Suppressor macrophage (primary cell): ENCODE data around the gene ECE1.
"Not testable (repeated sequence)": the region's sequence is repeated elsewhere in the genome, so short reads cannot be mapped to it uniquely, and the experiment has no call there.

Experiments
- DNase-seq, 4 experiments: peaks; one replicate each; pipeline ENCODE4 v3.0.0-alpha.2; 2020 to 2022

The ECE1 gene

DNA sequence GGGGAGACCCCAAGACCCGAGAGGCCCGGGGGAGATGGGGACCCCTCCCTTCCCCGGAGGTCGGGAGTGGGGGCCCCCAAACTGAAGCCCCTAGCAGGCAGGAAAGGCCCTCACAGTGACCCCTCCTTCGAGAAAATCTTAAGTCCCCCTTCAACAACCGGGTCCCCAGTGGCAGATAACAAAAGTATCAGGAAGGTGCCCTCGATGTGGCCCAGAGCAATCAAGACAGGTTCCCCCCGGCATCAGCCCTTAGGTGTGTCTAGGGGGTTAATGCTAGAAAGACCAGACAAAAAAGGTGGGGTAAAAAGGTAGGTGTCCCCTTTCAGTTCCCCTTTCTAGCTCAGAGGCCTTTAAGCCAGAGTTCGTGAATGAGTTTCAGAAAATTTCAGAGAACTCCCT, 282 bp upstream of the ECE1 start:
- DNase-seq = peak in 2 of 4 experiments; percentile 17 to 21

DNA sequence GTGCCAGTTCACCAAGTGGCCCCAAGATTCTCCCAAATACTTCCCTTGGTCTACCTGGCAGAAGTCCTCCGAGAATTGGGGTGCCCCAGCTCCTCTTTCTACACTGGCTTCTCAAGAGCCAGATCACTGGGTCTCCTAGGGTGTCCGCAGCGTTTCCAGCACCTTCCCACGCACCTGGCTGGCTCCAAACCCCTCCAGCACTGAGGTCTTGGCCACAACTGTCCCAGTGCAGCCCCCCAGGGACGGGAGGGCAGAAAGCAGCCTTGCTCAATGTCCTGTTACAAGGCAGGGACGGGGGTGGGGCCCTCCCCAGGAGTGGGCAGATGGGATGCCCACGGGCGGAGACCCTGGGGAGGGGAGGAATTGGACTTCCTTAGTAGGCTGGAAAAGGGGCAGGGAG, 1.1 kb downstream of the ECE1 start:
- DNase-seq = no peak

DNA sequence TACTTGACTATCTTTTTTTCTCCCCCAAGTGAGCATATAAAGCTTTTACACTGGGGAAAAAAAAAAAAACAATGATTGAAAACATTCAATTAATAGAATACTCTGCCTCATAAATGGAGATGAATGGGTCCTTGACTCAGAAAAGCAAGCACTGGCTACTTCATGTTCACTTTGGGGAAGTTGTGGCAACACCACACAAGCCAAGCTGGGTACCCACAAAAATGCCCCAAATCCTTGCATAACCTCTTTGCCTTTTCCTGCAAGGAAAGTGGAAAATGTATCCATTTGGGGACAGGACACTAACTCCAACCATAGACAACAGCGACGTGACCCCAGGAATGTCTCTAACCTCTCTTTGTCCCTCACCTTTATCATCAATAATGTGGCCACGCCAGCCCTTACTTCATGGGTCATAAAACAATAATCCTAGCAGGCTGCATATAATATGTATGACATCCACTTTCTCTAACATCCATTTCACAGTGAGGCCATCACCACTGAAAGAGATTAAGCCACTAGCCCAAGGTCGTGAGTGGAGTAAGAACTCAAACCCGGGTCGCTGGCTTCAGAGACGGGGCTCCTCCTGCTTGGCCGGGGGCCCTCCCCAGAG, 2.3 kb downstream of the ECE1 start:
- peak; percentile 39 to 59 (median 52) for DNase-seq

DNA sequence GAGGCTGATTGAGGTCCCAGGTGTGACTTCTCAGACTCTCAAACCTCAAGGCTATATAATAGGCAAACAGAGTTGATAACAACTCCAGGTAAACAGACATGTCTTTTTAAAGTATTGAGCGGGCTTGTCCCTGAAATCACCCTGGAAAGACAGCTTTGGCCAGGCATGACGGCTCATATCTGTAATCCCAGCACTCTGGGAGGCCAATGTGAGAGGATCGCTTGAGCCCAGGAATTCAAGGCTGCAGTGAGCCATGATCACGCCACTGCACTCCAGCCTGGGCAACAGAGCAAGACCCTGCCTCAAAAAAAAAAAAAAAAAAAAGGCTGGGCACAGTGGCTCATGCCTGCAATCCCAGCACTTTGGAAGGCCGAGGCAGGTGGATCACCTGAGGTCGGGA, 4.9 kb downstream of the ECE1 start:
- DNase-seq = not testable (repeated sequence)

DNA sequence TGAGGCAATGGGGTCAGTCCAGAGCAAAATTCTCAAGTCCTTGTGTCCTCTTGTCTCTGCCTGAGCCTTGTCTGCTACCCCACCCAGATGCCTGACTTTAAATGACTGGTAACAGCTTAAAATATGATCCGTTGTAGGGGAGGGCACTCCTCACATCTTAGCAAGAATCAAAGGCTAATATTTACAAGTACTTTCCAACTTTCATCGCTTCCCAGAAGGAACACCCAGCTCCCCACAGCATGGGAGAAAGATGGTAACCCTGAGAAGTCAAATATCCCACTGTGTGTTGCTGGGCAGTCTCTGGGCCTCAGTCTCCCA, 5.2 kb downstream of the ECE1 start:
- DNase-seq = no peak

DNA sequence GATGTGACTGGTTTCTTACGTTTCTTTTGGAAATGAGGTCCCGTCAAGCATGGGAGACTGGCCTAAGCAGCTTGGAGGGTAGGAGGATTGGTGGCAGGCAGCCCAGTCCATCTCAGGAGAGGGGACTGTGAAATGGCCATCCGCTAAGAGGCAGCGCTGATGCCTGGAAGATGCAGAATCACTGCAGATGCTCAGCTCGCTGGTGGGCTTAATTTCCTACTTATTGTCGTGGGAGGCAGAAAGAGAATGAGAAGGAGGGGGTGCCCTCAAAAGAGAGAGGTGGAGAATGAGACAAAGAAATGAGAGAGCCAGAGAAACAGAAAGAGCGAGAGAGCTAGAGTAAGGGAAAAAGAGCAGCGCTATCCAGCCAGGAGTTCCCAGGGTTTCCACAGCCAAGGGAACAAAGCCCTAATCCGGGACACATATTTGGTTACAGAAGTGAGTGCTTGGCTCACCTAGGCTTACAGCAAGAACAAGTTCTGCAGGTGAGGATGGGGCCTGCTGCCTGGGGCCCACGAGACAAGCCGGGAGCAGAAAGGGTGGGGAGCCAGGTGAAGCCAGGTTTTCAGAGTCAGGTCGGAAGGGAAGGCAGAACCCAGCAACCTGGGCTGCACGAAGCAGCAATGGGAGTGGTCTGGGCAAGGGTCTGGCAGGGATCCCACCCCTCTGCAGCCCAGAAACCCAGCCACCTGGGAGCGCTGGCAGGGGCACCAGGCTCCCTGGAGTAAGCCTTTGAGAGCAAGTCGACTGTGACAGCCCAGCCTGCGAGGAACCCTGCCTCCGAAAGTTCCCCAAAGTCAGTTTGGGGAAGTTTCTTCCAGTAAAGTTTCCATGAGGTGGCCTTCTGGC, 5.8 kb downstream of the ECE1 start:
- peak; percentile 83 to 92 (median 90) for DNase-seq

DNA sequence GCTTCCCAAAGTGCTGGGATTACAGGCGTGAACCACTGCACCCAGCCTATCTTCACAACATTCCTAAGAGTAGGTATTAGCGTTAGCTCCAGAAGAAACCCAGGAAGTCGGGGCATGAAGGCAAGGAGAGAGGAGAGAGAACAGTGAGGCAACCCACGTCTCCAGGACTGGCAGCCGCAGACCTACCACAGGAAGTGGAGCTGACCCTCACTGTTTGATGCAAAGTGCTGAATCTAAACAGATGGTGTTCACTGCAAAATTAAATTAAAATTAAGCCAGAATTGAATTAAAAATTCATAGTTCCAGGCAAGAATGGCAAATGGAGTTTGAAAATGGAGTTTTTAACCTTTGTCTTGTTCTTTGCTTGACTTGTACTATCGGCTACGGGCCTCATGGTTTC, 6.7 kb downstream of the ECE1 start:
- no peak for DNase-seq

DNA sequence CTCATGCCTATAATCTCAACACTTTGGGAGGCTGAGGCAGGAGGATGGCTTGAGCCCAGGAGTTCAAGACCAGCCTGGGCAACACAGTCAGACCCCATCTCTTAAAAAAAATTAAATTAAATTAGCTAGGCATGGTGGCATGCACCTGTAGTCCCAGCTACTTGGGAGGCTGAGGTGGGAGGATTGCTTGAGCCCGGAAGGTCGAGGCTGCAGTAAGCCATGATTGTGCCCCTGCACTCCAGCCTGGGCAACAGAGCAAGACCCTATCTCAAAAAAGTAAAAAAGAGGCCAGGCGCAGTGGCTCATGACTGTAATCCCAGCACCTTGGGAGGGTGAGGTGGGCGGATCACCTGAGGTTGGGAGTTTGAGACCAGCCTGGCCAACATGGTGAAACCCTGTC, 8.2 kb downstream of the ECE1 start:
- DNase-seq = not testable (repeated sequence)

DNA sequence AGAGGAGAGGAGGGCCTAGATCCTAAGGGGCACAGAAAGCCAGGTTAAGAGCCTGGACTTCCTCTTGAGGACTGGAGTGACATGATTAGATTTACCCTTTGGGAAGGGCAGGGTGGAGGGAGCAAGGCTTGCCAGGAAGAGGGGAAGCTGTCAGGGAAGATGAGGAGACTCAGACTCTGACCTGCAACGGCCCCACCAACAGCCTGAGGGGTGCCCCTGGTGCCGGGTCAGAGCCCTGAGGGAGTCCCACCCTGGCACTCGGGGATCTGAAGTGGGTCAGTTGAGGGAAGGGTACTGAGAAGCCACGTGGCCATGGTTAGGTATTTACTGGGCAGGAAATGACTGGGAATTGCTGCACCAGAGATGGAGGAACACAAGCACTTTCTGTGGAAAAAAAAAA, 9.8 kb downstream of the ECE1 start:
- peak in 2 of 4 experiments; percentile 25 to 36 for DNase-seq

DNA sequence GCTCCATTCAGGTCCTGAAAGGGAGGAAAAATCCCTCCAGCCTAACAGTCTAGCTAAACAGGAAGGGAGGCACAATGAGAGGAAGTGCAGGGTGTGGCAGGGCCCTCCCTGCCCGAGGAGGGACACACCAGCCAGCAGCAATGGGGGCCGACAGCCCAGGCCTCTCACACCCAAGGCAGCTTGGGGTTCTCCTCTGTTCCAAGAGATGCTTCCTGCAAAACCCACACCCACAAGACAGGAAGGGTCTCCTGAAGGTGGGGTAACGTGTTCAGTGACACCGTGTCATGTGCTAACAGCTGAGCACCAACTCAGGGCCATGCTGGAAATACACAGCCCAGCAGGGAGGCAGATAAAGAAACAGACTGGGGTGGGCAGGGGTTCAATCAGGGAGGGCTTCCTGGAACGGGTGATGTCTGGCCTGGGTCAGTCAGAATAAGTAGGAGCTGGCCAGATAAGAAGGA, 10.2 kb downstream of the ECE1 start:
- DNase-seq = peak; percentile 37 to 65 (median 58)

DNA sequence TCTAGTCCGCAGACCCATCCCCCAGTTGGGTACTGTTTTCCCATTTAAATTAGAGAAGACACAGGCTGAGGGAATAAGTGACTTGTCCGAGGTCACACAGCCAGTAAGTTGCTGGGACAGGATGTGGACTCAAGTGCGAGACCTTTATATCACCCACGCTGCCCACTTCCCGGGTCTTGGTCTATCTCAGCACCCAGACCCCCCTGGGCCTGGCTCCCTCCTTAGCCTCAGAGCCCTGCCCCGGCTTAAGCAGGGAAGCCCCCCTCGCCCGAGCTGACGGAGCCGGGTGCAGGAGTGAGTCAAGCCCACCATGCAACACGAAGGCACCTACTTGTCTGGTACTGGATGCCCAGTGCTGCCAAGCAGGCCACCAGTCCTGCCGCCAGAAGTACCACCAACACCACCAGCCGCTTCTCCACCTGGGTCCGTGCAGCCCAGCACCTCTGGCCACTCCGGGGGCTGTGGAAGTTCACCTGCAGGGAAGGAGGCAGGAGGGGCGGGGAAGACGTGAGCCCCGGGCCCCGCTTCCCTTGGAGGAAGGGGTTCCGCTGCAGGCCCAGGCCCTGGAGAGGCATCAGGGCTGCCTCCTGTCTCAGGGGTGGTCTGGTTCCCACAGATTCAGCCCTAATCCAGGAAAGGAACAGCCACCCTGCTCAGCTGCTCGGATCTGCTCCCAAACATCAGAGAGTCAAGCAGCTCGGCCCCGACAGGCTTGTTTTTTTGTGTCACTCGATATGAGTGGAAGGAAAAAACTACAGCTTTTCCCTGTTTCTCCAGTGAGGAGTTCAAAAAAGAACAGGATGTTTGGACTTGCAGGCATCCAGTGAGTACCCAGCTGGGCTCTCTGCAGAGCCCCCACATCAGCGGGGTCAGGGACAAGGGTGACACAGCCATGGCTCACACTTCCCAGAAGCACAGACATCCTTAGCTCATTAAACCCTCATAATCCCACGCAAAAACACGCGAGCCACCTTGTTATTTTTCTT, 11.1 kb downstream of the ECE1 start:
- DNase-seq = no peak

DNA sequence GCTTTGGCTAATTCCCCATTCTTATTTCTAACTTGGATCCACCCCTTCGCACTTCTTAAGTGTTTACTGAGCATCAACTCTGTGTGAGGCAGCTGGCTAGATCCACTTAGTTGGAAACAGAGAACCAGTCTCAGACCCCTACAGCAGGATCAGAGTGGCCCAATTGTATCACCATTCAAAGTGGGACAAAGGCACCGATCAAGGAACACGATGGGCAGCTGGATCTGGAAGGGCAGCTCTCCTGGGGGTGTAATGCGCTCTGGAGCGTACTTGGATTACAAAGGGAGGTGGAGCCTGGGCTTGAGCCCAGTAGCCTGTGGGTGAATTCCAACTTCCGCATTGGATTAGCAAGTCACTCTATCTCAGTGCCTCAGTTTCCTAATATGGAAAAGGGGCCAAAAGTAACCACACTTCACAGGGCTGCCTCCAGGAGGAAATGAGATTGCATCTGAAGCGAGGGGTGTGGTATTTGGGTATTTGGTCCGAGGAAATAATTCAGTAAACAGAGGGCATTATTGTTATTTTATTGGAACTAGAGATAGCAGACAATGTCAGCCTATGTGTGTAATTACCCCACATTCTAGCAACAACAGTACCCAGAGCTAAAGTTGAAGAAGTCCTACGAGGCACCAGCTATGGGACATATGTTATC, 11.9 kb downstream of the ECE1 start:
- DNase-seq = no peak

DNA sequence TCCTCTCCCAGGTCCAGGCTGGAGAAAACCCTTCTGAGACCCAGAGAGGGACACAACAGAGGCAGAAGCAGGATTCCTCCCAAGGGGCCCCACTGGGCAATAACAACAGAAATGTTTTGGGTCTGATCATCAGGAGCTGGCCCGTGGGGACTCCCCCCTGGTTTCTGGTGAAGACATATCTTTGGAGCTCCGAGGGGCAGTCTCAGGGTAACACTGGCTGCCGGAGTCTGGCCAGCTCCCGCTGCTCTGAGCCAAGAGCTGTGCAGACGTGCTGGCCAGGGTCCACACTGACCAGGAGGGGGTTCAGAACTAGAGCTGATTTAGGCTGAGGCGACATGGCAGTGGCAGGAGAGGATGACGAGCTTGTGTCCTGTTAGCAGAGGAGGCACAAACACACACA, 13.1 kb downstream of the ECE1 start:
- DNase-seq = no peak

DNA sequence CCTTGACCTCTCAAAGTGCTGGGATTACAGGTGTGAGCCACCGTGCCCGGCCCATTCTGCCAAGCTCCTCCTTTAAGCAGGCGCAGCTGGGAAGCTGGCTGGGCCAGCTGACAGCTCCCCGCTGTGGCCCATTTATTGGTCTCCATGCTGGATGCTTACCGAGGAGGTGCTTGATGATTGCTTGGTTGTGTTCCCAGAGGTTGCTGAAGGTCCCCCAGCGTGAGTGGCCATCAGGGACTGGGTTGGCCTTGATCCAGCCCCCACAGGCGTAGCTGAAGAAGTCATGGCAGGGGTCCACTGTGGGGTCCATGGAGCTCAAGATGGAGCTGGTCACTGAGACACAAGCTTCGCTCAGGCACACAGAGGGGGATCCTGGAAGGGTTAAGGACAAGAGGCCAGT, 17.7 kb downstream of the ECE1 start:
- no peak for DNase-seq

DNA sequence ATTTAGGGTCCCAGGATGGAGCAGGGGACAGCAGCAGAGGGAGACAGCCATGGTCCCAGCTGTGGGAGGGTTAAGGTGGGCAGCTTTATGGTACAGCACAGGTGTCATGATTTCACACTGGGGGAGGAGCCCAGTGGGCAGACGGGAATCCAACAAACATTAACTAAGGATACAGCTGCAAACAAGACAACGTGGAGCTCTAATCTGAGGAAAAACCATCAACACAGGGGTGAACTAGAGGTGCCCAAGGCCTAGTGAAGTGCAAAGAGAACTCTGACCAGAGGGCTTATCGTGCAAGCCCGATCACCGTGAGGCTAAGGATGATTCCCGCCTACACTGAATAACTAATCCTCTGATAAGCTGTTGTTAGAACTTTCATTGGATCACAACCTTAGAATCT, 18.7 kb downstream of the ECE1 start:
- DNase-seq = no peak

DNA sequence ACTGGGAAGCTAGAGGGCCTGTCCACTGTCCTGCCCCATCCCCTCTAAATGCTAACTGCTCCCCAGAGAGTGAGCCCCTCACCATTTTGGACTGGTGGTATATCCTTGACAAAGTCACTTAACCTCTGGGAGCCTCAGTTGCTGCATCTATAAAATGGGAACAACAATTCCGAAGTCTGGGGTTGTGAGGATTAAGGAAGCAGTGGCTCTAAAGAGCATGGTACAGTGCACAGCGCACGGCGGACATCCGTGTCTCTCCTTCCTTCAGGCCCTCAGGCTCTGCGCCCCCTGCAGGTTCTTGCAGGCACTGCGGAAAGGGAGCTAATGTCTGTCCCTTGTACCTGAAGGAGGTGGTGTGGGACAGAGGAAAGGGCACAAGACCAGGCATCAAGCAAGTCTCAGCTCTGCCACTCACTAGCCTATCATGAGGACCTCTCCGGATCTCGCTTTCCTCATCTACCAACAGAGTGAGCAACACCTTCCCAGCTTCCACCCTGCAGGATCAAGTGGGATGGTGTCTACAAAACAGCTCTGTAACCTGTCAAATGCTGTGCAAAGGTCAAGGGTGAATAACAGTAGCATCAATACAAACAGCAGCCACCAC, 20.1 kb downstream of the ECE1 start:
- DNase-seq = peak; percentile 72 to 87 (median 80)

DNA sequence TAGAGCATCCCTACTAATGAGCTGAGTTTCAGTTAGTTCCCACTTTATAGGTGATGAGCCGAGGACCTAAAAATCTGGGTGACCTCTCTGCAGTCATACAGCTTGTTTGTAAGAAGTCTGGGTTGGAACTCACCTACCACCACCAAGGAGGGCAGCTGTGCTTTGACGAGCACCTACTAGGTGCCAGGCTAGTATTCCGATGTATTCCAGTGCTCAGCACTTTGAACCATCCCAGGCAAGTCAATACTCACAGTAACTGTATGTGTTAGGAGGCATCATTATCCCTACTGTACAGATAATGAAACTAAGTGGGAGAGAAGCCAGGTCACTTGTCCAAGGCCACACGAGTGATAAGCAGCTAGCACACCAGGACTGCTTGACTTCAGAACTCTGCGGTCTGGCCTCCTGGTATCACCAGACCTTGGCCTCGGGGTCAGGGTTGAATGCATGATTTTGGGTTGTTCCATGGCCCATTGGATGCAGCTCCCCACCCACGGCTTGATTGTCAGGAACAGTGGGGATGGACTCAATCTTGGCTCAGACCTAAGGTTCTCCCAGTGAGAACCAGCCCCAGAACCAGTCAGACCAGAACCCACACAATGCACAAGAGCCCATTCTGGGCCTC, 20.7 kb downstream of the ECE1 start:
- DNase-seq = no peak

DNA sequence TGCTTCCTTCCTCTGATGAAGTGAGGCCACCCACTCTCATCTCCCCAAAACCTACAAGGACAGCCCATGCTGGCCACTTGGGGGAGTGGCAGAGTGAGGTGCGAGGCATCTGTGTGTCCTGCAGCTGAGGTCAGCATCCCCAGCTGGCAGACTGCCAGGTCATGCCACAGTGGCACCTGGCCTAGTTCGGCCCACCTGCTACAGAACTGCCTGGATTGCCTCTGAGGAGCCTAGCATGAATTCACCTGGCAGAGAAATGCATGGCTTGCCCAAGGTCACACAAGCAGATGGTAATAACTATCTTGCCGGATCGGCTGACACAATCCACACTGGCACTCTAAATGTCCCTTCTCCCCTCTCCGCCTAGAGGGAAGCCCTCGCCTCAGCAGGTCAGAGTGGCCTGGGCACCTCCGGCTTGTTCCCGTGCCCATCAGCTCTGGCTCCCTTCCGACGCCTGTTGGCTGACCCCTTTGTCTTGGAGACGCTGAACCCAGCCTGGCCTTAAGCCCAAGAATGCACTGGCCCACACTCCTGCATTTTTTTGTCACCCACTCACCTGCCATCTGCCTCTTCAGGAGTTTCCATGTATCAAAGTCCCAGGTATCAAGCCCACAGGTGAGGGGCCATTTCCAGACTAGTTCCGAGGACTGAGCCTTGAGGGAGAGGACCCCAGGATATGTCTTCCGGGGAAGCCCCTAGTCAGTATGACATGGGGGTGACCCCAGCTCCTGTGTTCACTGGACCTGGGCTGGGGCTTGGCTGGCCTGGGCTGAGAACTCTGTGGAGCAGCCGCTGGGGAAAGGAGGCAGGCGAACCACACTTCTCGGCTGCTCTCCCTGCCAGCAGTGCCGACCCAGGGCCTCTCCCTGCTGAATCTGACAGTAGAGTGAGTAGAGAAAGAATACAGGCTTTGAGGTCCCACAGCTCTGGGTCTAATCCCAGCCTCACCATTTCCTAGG, 21.7 kb downstream of the ECE1 start:
- no peak for DNase-seq

DNA sequence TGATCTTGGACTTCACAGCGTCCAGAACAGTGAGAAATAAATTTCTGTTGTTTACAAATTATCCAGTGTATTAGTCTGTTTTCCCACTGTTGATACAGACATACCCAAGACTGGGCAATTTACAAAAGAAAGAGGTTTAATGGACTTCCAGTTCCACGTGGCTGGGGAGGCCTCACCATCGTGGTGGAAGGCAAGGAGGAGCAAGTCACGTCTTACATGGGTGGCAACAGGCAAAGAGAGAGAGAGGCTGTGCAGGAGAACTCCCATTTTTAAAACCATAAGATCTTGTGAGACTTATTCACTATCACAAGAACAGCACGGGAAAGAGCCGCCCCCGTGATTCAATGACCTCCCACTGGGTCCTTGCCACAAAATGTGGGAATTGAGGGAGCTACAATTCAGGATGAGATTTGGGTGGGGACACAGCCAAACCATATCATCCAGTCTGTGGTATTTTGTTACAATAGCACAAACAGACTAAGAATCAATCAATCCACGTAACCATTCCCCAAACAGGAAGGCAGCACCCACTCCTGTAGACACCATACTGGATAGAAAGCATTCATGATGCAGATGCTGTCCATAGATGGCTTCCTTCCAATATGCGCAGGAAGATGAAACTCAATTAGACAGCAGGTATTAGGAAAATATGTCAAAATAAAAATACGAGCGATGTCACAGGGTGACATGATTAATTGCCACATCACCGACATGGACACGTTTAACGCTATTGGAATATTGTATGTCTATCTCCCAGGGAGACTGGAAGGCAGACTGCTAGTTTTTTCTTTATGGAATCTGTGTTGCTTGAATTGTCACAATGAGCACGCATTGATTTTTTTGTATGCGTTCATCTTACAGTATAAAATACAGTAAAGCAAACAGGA, 22.8 kb downstream of the ECE1 start:
- DNase-seq = peak in 2 of 4 experiments; percentile 15 to 23
